Loucy (cell line): ENCODE data around the gene IMPG2.

Experiments used
- H2AFZ ChIP-seq: fragments of 200-600 bp; sonication (generic); 2 replicates; pipeline ENCODE4 v1.6.0; 2016; ENCODE audit warnings: antibody characterized with exemption, mild to moderate bottlenecking, low read length, moderate library complexity
- H3F3A ChIP-seq: fragments of 200-600 bp; 2 replicates; pipeline ENCODE4 v1.6.0; 2016; ENCODE audit warnings: antibody characterized with exemption, low read depth, mild to moderate bottlenecking
- H3K27me3 ChIP-seq: fragments of 200-600 bp; sonication (generic); 2 replicates; pipeline ENCODE4 v1.6.1; 2014; ENCODE audit warnings: low read length, mild to moderate bottlenecking; ENCODE audit not compliant: insufficient read depth, poor library complexity, severe bottlenecking
- H3K36me3 ChIP-seq: fragments of 200-600 bp; sonication (generic); 2 replicates; pipeline ENCODE4 v1.6.1; 2016; ENCODE audit warnings: low read length; ENCODE audit not compliant: insufficient read depth
- H3K4me1 ChIP-seq: fragments of 200-600 bp; sonication (generic); 2 replicates; pipeline ENCODE4 v1.5.1; 2014; ENCODE audit warnings: low read length, mild to moderate bottlenecking; ENCODE audit not compliant: insufficient read depth, poor library complexity, severe bottlenecking
- H3K4me2 ChIP-seq: fragments of 200-600 bp; sonication (generic); 2 replicates; pipeline ENCODE4 v1.6.0; 2014; ENCODE audit warnings: antibody characterized with exemption, low read length, low read depth, mild to moderate bottlenecking; ENCODE audit not compliant: poor library complexity, severe bottlenecking
- H3K4me3 ChIP-seq: fragments of 200-600 bp; sonication (generic); 2 replicates; pipeline ENCODE4 v1.5.1; 2014; ENCODE audit warnings: low read length, mild to moderate bottlenecking, mixed read lengths; ENCODE audit not compliant: poor library complexity, severe bottlenecking
- H3K79me2 ChIP-seq: fragments of 200-600 bp; sonication (generic); 2 replicates; pipeline ENCODE4 v1.6.1; 2014; ENCODE audit warnings: low read length; ENCODE audit not compliant: insufficient read depth
- H3K9ac ChIP-seq: fragments of 200-600 bp; sonication (generic); 2 replicates; pipeline ENCODE4 v1.6.0; 2014; ENCODE audit warnings: mild to moderate bottlenecking, low read depth, low read length, moderate library complexity; ENCODE audit not compliant: poor library complexity, severe bottlenecking
- H3K9me2 ChIP-seq: fragments of 200-600 bp; sonication (generic); replicated peaks from 2 replicates; pipeline ENCODE4 v1.6.1; 2016; ENCODE audit warnings: low read depth, low read length, mixed read lengths
- H3K9me3 ChIP-seq: fragments of 200-600 bp; sonication (generic); 2 replicates; pipeline ENCODE4 v1.6.1; 2014; ENCODE audit warnings: mild to moderate bottlenecking, antibody characterized with exemption, low read length, low read depth; ENCODE audit not compliant: insufficient read depth
- H4K20me1 ChIP-seq: fragments of 200-600 bp; sonication (generic); 2 replicates; pipeline ENCODE4 v1.6.0; 2014; ENCODE audit warnings: antibody characterized with exemption, low read length, mild to moderate bottlenecking; ENCODE audit not compliant: insufficient read depth, poor library complexity, severe bottlenecking
- EZH2phosphoT487 ChIP-seq: fragments of 200-600 bp; IDR thresholded peaks from 2 replicates; pipeline ENCODE4 v1.6.1; 2018; ENCODE audit warnings: antibody characterized with exemption, mild to moderate bottlenecking, moderate library complexity, borderline replicate concordance
- TF ChIP-seq, protein P1 (sequence below): fragments of 200-600 bp; sonication (generic); conservative IDR thresholded peaks from 2 replicates; pipeline ENCODE4 v1.5.1; 2014; ENCODE audit warnings: mild to moderate bottlenecking, antibody characterized with exemption, low read length

Gene IMPG2

DNA sequence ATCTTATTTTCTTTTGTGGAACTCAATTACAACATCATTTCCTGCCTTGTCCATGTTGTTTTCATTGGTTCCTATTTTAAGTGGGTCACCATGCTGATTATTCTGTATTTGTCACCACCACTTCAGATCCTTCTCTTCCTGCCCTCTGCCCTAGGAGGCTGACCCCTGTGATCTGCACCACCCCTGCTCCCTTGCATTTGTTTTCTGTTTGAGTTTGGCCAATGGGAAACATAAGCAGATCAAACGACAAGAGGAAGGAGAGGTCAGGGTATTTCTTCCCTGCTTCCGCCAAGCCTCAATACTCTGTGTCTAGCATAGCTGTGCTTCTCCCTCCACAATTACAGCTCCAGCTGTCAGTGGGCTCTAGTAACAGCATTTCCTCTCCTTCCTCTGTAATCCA is 71.6 kb downstream of the IMPG2 start:
- Histone ChIP-seq H3K4me2 (no peak overlapping the region), H4K20me1 (no peaks in the 10 kb centered on the region), H3K4me1 (no peaks in the 10 kb centered on the region), H2AFZ (0 out of 2 replicates have a peak overlapping the region, but pooled peaks have one; percentile 15), H3F3A (no peaks in the 10 kb centered on the region), H3K27me3 (no peaks in the 10 kb centered on the region), H3K36me3 (no peaks in the 10 kb centered on the region), H3K9me2 (no peaks in the 10 kb centered on the region), H3K9me3 (no peaks in the 10 kb centered on the region), H3K4me3 (no peak overlapping the region), H3K9ac (no peak overlapping the region), H3K79me2 (no peaks in the 10 kb centered on the region)
- TF ChIP-seq, protein P1, sequence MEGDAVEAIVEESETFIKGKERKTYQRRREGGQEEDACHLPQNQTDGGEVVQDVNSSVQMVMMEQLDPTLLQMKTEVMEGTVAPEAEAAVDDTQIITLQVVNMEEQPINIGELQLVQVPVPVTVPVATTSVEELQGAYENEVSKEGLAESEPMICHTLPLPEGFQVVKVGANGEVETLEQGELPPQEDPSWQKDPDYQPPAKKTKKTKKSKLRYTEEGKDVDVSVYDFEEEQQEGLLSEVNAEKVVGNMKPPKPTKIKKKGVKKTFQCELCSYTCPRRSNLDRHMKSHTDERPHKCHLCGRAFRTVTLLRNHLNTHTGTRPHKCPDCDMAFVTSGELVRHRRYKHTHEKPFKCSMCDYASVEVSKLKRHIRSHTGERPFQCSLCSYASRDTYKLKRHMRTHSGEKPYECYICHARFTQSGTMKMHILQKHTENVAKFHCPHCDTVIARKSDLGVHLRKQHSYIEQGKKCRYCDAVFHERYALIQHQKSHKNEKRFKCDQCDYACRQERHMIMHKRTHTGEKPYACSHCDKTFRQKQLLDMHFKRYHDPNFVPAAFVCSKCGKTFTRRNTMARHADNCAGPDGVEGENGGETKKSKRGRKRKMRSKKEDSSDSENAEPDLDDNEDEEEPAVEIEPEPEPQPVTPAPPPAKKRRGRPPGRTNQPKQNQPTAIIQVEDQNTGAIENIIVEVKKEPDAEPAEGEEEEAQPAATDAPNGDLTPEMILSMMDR = no peak
- TF ChIP-seq EZH2phosphoT487 = no peak

DNA sequence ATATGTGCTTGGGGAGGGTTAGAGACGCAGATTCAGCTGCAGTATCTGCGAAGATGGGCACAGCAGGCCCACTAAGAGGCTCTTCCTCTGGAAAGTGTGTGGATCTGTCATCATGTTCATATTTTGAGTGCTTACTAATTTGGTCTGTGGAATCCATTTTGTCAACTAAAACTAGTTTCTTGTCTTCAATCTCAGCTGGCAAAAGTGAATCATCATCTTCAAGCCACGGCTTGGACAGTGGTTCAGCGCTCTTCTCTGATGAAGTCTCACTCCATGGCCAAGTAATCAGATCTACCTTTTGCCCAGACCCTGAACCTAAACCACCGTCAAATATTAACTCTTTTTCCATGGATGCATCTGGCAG is 76.2 kb downstream of the IMPG2 start:
- no peaks in the 10 kb centered on the region for H3K36me3 ChIP-seq
- H3K9ac ChIP-seq = no peak overlapping the region
- H2AFZ ChIP-seq = no peak overlapping the region
- H3K9me2 ChIP-seq = no peaks in the 10 kb centered on the region
- no peaks in the 10 kb centered on the region for H3K4me1 ChIP-seq
- H3F3A ChIP-seq = no peaks in the 10 kb centered on the region
- H3K4me2 ChIP-seq = no peak overlapping the region
- TF ChIP-seq, protein P1 = no peak
- no peak for TF ChIP-seq EZH2phosphoT487
- no peaks in the 10 kb centered on the region for H3K79me2 ChIP-seq
- H4K20me1 ChIP-seq = no peaks in the 10 kb centered on the region
- H3K9me3 ChIP-seq = no peaks in the 10 kb centered on the region
- no peaks in the 10 kb centered on the region for H3K27me3 ChIP-seq
- H3K4me3 ChIP-seq = no peak overlapping the region

DNA sequence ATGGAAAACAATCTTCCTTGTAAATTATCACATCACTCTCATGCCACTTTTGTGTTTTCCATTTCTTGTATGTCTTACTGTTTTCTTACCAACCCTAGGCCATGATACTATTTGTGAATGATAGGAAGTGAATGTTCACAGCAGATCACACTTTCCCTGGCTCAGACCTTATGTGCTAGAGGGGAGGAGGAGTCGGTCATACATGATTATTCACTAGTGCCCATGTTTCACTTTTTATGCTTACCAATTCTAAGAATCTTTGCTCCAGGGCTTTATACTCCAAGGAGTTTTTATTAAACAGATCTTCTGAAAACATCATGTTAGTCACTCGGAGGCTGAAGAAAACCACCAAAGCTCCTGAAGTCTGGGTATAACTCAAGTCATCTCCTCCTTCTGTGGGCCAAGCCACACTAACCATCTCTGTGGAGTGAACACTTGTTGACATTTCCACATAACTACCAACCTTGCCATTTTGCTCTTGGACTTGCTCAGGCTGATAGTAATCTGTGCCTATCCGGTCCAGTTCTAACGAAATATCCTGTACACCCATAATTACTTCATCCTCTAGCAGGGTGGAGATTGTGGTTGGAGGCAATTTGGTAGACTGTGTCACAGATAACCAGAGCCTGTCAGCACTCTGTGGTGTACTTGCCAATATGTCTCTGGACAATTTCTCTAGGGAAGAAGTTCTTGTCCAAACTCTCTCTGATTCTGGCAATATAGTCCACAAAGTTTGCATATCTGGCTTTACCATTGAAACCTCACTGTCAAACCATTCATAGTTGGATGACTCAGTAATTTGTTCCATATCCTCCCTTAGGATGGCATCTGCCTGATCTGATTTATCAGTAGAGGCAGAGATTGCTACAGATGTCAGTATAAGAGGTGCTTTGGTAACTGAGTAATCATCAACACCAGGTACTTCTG is 76.8 kb downstream of the IMPG2 start:
- no peaks in the 10 kb centered on the region for H4K20me1 ChIP-seq
- TF ChIP-seq EZH2phosphoT487 = no peak
- TF ChIP-seq, protein P1 = no peak
- H3K79me2 ChIP-seq = no peaks in the 10 kb centered on the region
- H3K9ac ChIP-seq = no peak overlapping the region
- no peaks in the 10 kb centered on the region for H3F3A ChIP-seq
- no peak overlapping the region for H2AFZ ChIP-seq
- no peaks in the 10 kb centered on the region for H3K27me3 ChIP-seq
- no peak overlapping the region for H3K4me3 ChIP-seq
- no peaks in the 10 kb centered on the region for H3K9me3 ChIP-seq
- no peaks in the 10 kb centered on the region for H3K4me1 ChIP-seq
- H3K36me3 ChIP-seq = no peaks in the 10 kb centered on the region
- H3K4me2 ChIP-seq = no peak overlapping the region
- no peaks in the 10 kb centered on the region for H3K9me2 ChIP-seq
